GM21529 (cell line): ENCODE measurements around the gene PHACTR1.
A peak's percentile ranks its signal among the peaks of the same experiment; 100 is the strongest.

ENCODE experiments used
- ATAC-seq: cut with Tn5 transposase; IDR thresholded peaks from one replicate; pipeline ENCODE4 v1.9.1; 2021; ENCODE audit not compliant: unreplicated experiment

PHACTR1 gene

GRCh38 chr6:13249817-13250216 lies 533.2 kb downstream of the PHACTR1 start:
- no peak for ATAC-seq

GRCh38 chr6:13250703-13251102 lies 534.1 kb downstream of the PHACTR1 start:
- ATAC-seq: no peak

- ATAC-seq: no peak
Observed at GRCh38 chr6:13251242-13251641, 534.7 kb downstream of the PHACTR1 start.

- no peak for ATAC-seq
Observed at GRCh38 chr6:13252790-13253189, 536.2 kb downstream of the PHACTR1 start.

- no peak for ATAC-seq
Observed at GRCh38 chr6:13253272-13253671, 536.7 kb downstream of the PHACTR1 start.

GRCh38 chr6:13256266-13257001 lies 539.9 kb downstream of the PHACTR1 start:
- no peak for ATAC-seq

- ATAC-seq: peak; percentile 51
Observed at GRCh38 chr6:13259393-13259792, 542.8 kb downstream of the PHACTR1 start.

GRCh38 chr6:13260101-13260598 lies 543.6 kb downstream of the PHACTR1 start:
- ATAC-seq: no peak

- no peak for ATAC-seq
Observed at GRCh38 chr6:13260831-13261230, 544.3 kb downstream of the PHACTR1 start.

- peak; percentile 65 for ATAC-seq
Observed at GRCh38 chr6:13261464-13261994, 545.0 kb downstream of the PHACTR1 start.

GRCh38 chr6:13262302-13263230 lies 546.0 kb downstream of the PHACTR1 start:
- no peak for ATAC-seq

- no peak for ATAC-seq
Observed at GRCh38 chr6:13263669-13264068, 547.1 kb downstream of the PHACTR1 start.

GRCh38 chr6:13267142-13267651 lies 550.6 kb downstream of the PHACTR1 start:
- no peak for ATAC-seq

- ATAC-seq: no peak
Observed at GRCh38 chr6:13268913-13269518, 552.4 kb downstream of the PHACTR1 start.

GRCh38 chr6:13272131-13273046 lies 555.8 kb downstream of the PHACTR1 start:
- ATAC-seq: peak; percentile 78

GRCh38 chr6:13273202-13273930 lies 556.8 kb downstream of the PHACTR1 start:
- no peak for ATAC-seq

GRCh38 chr6:13273931-13274706 lies 557.6 kb downstream of the PHACTR1 start:
- ATAC-seq: peak; percentile 58

- no peak for ATAC-seq
Observed at GRCh38 chr6:13274707-13275434, 558.3 kb downstream of the PHACTR1 start.
